Stimulated activated CD4-positive, alpha-beta T cell treated with anti-CD3 and anti-CD28 coated beads, Interleukin-15, amount 100 ng/mL, for 24 hours (primary cell): ENCODE data around the gene MLN.
A peak's percentile ranks its signal among the peaks of the same experiment; 100 is the strongest.
"Not testable (repeated sequence)": the region's sequence is repeated elsewhere in the genome, so short reads cannot be mapped to it uniquely, and the experiment has no call there.

Experiments used
- DNase-seq: peaks from one replicate; pipeline ENCODE4 v3.0.0-alpha.2; 2020

The MLN gene

DNA sequence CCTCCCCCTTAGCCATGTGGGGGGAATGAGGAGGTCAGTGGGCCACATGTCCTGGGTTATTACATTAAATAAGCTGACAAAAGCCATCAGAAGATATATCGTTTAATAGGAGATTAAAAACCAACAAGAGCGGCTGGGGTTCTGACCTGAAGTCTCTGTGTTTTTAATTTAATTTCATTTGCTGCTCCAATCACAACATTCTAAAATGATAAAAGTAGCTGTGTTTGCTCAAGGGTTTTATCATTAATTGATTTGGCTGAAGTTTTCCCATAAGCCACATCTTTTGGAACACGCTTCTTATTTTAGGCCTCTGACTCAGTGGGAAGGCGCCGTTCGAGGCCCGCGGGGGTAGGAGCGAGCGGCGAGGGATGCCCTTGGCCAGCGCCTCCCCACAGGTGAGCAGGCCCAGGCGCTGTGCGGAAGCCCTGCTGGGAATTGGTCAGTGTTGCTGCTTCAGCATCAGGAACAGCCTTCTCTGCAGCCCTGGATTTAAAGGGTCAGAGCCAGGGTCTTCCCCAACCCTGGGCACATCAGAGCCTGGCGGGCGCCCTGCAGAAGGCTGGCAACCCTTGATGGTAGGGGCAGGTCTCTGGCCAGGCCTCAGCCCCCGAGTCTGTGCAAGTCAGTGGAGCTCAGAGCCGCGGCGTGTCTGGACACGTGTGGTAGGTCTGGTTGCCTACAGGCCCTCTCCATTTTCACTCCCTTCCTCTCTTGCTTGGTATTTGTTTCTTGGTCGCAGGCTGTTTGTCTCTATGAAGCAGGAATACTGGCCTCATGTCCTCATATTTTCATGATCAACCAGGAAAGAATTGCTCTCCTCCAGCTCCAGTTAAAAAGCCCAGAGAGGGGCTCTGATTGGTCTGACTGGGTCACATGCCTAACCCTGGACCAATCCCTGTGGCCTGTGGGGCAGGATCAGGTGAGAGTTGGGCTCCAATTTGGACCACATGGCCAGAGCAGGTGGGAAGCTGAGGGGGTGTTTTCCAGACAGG, 30.9 kb upstream of the MLN start:
- no peak for DNase-seq

DNA sequence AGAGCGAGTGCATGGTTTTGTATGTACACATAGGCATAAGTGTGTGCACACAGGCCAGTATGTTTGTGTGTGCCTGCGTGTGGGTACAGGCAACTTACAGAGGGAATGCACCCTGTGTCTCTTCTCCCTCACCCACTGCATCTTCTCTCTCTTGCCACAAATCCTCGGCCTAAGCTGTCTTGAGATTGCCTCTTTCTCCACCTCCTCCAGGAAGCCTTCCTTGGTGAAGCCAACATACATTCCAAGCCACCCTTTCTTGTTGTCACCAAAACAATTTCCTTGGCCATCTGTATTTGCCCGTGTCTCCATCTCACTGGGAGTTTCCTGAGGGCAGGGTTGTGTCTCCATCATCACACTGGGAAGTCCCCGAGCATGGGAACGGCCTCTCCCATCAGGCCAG, 29.8 kb upstream of the MLN start:
- DNase-seq: no peak

DNA sequence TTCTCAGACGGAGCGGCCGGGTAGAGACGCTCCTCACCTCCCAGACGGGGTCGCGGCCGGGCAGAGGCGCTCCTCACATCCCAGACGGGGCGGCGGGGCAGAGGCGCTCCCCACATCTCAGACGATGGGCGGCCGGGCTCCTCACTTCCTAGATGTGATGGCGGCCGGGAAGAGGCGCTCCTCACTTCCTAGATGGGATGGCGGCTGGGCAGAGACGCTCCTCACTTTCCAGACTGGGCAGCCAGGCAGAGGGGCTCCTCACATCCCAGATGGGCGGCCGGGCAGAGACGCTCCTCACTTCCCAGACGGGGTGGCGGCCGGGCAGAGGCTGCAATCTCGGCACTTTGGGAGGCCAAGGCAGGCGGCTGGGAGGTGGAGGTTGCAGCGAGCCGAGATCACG, 29.0 kb upstream of the MLN start:
- DNase-seq: not testable (repeated sequence)

DNA sequence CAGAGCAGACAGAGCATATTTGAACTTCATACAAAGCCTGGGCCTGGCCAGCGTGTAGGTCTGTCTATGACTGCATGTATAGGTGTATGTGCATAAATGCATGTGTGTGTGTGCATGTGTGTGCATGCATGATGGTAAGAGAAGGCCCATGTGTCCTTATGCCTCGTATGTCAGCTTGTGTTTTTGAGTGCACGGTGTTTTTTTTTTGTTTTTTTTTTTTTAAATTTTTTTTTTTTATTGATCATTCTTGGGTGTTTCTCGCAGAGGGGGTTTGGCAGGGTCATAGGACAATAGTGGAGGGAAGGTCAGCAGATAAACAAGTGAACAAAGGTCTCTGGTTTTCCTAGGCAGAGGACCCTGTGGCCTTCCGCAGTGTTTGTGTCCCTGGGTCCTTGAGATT, 27.9 kb upstream of the MLN start:
- not testable (repeated sequence) for DNase-seq

DNA sequence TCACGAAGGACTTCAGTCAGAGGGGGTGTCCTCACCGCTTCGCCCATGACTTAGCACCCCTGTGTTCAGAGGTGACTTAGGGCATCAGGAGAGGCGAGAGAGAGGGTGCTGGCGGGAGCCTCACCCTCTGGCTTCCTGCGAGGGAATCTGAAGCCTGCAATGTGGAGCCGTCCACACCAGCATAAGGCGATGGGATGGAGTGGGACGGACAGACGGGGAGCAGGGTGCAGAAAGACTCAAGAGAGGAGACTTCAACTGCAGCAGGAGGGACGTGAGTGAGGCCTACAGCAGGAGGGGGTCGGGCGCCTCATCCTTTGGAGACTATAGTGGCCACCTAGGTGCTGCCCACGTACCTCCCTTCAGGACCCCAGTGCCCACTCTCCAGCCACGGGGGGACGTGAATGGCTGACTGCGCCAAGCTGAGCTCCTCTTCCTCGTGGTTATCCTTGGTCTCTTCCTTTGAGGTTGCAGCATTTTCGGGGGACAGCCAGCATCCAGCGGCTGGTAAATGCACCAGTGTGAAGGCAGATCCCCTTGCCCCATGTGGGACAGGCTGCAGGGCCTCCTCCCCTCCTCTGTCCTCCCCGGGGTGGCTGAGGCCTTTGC, 26.9 kb upstream of the MLN start:
- DNase-seq: no peak

DNA sequence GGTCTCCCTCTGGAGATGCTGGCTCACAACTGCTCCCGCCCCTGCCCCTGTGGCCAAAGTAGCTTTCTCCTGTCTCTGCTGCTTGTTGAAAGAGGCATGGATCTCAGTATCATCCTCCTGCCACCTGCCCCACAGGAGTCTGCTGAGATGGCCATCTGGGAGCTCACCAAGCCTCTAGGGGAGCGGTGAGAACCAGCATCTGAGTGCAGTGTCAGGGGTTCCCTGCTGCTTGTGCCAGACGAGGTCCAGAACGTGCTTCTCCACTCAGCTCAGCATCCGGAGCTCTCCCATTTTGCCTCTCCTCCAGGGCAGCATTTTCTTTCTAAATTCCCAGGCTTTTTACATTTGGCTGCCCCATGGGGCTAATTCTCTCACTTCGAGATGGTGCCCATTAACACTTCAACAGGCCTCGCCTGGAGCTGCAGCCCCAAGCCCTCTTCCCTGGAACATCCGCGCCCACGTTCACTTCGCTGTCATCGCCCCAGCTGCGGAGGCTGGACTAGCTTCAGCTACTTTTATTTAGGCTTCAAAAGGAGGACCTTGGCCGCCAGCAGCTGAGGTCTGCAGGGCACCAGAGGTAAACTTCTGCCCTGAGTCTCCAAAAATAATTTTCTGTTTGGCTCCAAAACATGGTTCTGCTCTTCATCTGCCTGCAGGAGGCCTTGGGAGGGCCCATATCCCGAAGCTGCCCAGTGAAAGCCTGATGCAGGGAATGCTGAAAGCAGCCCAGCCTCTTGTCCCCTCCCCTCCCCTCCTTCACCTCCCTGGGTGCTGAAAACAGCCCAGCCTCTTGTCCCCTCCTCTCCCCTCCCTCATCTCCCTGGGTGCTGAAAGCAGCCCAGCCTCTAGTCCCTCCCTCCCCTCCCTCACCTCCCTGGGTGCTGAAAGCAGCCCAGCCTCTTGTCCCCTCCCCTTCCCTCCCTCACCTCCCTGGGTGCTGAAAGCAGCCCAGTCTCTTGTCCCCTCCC, 25.2 kb upstream of the MLN start:
- DNase-seq: no peak

DNA sequence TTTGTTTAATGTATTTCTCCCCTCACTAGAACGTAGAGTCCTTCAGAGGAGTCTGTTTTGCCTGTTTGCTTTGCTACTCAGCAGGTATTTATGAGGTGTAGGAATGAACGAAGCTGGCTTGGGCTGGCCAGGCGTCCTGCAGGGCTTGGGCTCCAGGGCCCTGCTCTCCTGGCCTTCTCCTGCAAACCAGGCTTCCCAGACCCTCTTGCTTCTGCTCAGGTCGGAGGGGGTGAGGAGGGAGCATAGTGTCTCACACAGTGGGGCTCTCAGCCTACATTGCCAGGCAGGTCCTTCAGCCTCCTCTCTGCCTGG, 24.6 kb upstream of the MLN start:
- no peak for DNase-seq

DNA sequence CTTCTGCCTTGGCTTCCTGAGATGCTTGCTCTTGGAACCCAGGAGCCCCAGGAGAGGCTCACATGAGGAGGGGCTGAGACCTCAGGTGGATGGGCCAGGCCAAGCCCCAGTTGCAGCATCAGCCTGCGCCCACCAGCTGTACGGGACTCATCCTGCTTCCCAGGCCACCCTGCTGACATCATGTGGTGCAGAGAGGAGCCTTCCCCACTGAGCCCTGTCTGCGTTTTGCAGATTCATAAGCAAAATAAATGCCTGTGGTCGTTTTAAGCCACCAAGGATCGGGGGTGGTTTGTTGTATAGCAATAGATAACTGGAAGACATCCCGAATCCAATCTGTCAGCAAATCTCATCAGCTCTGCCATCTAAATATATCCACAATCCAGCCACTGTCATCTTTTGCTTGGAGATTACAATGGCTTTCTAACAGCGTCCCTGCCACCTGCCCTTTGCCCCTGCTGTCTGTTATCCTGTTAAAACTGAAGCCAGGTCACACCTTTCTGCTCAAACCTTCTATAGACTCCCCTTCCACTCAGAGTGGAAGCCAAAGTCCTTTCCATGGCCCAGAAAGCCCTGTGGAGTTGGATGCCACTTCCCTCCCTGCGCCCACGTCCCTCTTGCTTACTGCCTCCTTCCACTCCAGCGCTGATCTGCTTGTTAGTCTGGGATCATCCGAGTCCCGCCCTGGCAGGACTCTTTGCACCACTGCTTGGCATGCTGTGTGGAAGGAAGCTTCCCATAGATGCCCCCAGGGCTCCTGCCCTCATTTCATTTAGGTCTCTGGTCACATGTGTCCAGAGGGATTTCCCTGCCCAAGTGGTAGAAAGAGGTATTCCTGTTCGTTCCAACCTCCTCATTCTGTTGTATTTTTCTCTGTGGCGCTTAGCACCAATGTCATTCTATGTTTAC, 24.0 kb upstream of the MLN start:
- DNase-seq: no peak

DNA sequence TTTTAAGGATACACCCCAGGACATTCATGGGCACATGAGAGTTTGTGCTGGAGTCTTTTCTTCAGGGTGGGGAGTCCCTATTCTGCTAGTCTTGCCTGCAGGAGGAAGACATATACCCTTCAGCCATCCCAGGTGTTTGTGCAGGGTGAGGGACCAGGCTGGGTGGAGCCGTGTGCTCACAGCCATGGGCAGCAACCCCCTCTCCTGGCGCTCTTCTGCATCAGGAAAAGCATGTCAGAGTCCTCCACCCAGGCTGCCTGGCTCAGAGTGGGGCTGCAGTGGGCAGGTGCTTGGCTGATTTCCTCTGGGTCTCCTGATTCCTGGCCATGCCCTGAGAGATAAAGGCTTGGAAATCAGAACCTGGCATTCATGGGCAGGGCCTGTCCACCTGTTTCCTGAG, 22.7 kb upstream of the MLN start:
- no peak for DNase-seq

DNA sequence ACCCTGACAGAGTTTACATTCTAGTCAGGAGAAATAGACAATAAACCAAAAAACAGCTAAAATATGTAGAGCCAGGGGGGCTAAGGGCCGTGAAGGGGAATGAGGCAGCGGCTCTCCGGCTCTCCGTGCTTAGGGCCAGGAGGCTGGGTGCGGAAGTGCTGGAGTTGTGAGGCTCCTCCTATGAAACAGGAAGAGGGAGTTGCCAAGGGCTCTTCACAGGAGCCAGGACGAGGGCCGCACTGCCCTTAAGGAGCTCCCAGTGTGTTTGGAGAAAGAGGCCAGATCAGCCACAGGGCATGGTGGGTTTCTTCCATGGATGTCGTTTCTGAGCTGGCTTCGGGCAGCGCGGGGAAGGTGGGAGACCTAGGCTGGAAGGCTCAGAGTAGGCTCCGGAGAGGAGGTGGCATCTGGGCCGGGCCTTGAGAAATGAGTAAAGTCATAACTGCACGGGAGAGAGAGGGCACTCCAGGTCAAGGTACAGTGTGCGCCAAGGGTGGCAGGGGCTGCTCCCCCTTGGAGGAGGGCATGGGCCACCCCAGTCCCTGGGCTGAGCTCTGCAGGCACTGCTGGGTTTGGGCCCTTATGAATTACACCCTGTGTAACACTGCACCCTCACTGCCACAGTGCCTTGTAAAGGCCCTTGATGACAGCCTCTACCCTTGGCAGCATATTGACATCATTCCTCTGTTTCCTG, 20.8 kb upstream of the MLN start:
- no peak for DNase-seq

DNA sequence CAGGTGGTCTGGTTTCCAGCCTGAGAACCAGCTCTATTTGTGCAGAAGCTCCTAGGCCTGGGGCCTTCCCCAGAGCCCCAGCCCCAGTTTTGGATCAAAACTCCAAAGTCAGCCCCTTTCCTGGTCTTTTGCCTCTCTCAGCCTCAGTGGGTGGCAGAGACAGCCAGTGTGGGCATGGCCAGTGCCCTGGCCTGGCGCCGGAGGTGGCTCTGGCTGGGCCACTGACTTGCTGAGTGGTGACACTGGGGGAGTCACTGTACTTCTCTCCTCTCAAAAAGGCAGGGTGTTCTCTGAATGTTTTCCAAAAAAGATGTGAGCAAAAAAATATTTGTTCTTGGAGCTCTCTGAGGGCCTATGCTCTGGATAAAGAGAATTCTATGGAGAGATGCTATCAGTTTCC, 20.0 kb upstream of the MLN start:
- DNase-seq: no peak

DNA sequence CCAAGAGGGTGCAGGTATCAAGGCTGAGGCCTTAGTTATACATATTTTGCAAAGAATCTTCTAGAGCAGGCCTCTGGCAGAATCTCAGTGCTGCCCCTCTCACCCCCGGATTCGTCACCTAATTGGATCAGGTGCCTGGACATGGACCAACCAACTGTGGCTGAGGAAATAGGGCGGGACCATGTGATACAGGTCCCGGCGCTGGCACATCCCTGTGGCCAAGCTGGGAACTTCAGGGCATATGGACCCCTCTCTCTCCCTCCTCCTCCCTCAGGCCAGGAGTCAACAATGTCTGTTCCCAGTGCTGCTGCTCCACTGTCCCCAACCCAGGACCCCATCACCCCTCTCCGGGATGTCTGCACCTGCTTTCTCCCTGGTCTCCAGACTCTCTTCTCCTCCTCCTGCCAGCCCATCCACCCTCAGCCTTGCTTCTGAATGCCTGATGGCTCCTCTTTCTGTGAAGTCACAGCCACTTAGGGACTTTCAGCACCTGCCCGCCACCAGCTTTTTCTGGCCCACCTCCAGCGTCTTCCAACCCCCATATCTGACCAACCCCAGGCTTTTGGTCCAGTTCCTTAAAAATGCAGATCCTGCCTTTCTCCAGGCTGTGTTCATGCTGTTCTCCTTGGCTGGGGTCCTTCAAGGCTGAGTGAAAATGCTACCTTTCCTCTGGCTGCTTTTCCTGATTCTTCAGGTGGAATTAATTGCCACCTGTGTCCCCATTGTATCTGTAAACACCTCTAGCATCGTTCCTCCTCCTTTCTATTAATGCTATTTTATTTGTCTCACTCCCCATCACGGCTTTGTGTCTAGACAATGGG, 19.0 kb upstream of the MLN start:
- peak; percentile 9 for DNase-seq

DNA sequence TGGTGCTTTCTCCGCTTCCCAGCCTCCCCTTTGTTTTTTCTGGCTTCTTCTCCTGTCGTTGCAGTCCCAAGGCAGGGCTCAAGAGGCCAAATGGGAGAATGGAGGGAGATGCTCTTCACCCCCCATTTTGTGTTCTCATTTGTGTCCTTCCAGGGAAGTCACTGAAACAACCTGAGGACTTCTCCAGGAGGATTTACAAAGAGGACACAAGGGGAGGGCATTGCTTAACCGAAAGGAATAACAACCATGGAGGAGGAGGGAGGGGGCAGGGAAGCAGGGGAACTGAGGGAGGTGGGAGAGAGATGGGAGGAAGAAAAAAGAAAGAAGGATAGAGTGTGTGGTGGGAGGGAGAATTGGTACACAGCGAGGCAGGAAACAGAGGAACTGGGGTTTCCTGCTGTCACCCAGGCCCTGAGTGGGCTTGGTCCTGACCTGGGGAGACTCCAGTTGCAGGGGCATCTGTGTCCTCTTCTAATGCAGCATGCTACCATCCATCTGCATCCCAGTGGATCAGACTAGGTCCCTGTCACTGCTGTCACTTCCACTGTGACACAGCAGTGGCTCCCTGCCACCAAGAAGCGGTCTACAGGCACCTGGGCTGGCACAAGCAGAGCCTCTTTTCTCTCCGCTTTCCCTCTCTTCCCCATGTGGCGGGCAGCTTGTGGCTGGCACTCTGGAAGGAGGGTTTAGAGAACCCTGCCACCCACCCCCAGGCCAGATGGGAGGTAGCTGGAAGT, 17.1 kb upstream of the MLN start:
- no peak for DNase-seq

DNA sequence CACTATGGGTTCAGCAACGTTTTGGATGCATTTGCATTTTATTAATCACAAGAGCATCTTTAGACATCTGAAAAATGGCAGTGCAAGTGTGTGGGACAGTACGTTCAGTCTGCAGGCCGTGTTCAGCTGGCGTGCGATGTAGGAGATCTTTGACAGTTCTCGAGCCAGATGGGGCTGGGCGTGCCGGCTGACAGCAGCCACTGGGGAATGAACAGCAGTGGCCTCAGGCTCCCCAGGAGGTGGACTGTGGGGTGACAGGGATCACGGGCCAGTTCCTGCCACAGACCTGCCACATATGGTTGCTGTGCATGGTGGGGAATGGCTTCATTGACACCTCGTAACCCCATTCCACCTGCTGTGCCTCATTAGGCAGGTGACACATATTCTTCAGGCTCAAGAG, 16.4 kb upstream of the MLN start:
- no peak for DNase-seq

DNA sequence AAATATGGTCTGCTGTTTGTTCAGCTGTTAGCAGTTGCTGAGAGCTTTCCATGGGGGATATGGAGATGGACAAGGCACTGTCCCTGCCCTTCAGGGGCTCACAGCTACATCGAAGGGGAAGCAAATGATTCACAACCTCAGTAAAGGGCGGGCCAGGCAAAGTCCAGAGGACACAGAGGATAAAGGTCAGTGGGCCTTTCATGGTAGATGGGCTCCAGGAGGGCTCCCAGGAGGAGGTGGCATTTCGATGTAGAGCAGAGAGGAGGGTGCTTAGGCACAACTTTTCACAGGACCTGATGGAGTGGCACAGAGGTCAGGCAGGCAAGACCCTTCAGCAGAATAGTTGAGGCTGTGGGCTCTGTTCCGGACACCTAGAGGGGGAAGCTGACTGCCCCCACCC, 15.2 kb upstream of the MLN start:
- DNase-seq: no peak

DNA sequence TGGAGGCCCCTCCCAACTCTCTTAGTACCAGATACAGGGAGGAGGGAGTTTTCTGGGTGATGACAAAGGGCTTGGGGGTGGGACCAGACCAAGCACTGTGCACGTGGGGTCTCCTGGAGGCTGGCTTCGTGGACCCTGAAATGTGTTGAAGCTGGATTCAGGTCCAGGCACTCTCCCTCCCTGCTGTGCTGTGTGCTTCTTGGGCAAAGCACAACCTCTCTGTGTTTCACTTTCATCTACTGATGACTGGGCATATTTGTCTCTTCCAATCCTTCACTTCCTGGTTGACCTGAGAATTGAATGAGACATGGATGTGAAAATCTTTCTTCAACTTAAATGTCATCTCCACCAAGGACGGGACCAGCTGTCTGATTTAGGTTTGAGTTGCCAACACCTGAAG, 14.5 kb upstream of the MLN start:
- DNase-seq: no peak

DNA sequence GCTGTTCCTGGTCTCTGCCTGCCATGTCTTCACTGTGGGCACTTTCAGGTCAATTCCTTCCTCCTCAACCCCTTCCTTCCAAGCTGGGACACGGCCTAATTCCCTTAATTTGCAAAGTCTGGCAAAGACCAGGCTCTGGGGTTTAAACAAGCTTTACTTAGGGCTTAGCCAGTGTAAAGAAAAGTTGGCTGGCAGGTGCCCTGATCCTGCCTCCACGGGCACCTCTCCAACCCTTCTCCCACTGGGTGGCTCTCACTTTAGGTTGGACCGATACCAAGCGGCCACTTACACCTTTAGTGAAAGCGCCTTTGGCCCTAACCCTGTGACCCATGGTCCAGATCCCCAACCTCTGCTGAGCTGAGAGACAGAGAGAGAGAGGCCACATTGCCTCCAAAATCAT, 13.7 kb upstream of the MLN start:
- no peak for DNase-seq

DNA sequence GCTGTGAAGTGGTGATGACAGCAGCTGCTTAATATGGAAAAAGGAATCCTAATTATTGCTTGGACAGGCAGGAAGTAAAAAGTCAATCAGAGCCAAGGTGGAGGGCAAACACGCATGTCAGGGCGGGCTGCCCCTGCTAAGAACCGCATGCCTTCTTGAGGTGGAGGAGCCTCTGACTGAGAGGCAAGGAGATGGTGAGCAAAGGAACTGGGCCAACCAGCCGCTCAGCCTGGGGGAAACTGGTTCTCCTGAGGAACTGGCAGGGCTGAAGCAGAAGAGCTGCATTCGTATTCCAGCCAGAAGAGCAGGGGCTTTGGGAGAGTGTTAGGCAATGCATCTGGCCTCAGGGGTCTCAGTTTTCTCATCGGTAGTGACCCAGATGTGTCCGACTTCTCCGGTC, 13.1 kb upstream of the MLN start:
- no peak for DNase-seq

DNA sequence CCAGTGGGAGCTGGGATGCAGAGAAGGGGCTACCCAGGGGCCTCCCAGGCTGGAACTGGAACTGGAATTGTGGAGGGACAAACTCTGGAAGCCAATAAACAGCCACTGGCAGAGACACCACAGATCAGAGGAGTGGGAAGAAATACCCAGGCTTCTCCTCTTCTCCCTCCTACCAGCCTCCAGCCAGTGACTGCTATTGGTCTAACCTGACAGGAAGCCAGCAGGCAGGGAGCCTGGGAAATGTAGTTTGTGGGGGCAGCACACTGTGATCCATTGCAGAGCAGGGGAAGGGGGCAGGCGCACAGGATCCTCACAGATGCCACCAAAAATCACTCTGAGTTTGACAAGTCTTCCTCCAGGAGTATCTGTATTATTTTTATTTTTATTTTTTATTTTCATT, 12.1 kb upstream of the MLN start:
- peak; percentile 27 for DNase-seq
